ENCODE data around the gene COTL1. TPM values are rescaled to one million over a fixed set of nuclear protein-coding genes. Genes with fewer than 3 reads are reported as not detected.

The COTL1 gene
- total and polyA plus RNA-seq, 2 of the 13 experiments (the other 11 are each of a cell fraction or from before 2014, with no cell fraction given), result 8.7 to 16.9 TPM

- TF ChIP-seq EP300 (IDR thresholded peaks at IDR 0.05; ENCODE audit: low read depth in 2 of 2, low read length in 2 of 2) (no peak), EP300 (CRISPR knock-in tag; IDR thresholded peaks at IDR 0.05; ENCODE audit: borderline replicate concordance) (no peak)
Measured at GRCh38 chr16:84665843-84666242, 48.0 kb upstream of the COTL1 start (continued).

GRCh38 chr16:84665359-84665758 is 47.5 kb upstream of the COTL1 start:
- Histone ChIP-seq H4K20me1 (ENCODE audit: insufficient read depth, low read length) (no peaks in the 10 kb centered on the region), H3K36me3 (replicated peaks in 1 of 2; ENCODE audit: control insufficient read depth in 1 of 2, insufficient read depth in 2 of 2, low read length in 2 of 2) (peaks cover 8 to 35% of the 10 kb centered on the region in 2 experiments), H3K4me2 (ENCODE audit: low read depth, low read length) (no peak overlapping the region), H3K9me3 (ENCODE audit: low read length) (no peaks in the 10 kb centered on the region), H2AFZ (ENCODE audit: low read length) (no peak overlapping the region), H3K79me2 (ENCODE audit: insufficient read depth, low read length) (no peaks in the 10 kb centered on the region), H3K9ac (ENCODE audit: insufficient read depth, low read depth, low read length) (no peak overlapping the region), H3K27ac (ENCODE audit: extremely low read length, insufficient read depth, low read length) (no peak overlapping the region), H3K27me3 (ENCODE audit: control insufficient read depth in 1 of 2, insufficient read depth in 2 of 2, low read length in 2 of 2) (no peaks in the 10 kb centered on the region), H3K4me3 (replicated peaks in 1 of 3; ENCODE audit: insufficient read depth in 1 of 3, low read depth in 2 of 3, low read length in 3 of 3) (no peak overlapping the region), H3K4me1 (ENCODE audit: insufficient read depth, low read length) (no peaks in the 10 kb centered on the region)
- FAIRE-seq (no peak), DNase-seq (ENCODE audit: low spot score) (no peak), ATAC-seq (no peak)
- TF ChIP-seq FOXK2 (IDR thresholded peaks at IDR 0.05) (no peak), FOXA1 (IDR thresholded peaks at IDR 0.05) (no peak), FOXA1 (CRISPR knock-in tag; IDR thresholded peaks at IDR 0.05) (no peak), YY1 (IDR thresholded peaks at IDR 0.05; ENCODE audit: insufficient read depth, insufficient replicate concordance, low read depth, low read length) (no peak), NFATC3 (CRISPR knock-in tag; IDR thresholded peaks at IDR 0.05) (no peak), ZNF891 (CRISPR knock-in tag; IDR thresholded peaks at IDR 0.05) (no peak), ZNF567 (CRISPR knock-in tag; IDR thresholded peaks at IDR 0.05; ENCODE audit: borderline replicate concordance) (no peak), ZFX (CRISPR knock-in tag; IDR thresholded peaks at IDR 0.05; ENCODE audit: low read depth) (no peak), ZNF282 (IDR thresholded peaks at IDR 0.05; ENCODE audit: partially characterized antibody) (no peak), SMARCC2 (IDR thresholded peaks at IDR 0.05) (no peak), ZNF225 (CRISPR knock-in tag; IDR thresholded peaks at IDR 0.05) (no peak), SMAD9 (CRISPR knock-in tag; IDR thresholded peaks at IDR 0.05) (no peak), ZNF383 (CRISPR knock-in tag; IDR thresholded peaks at IDR 0.05; ENCODE audit: borderline replicate concordance) (no peak), PHB2 (IDR thresholded peaks at IDR 0.05; ENCODE audit: partially characterized antibody) (no peak), ZSCAN31 (CRISPR knock-in tag; IDR thresholded peaks at IDR 0.05; ENCODE audit: low read depth) (no peak), ZNF142 (CRISPR knock-in tag; IDR thresholded peaks at IDR 0.05) (no peak), FLYWCH1 (CRISPR knock-in tag; IDR thresholded peaks at IDR 0.05) (no peak)
- no TSS peak for BruUV-seq (replicated peaks)
- ChIA-PET CTCF (ENCODE audit: low intra/inter-chr PET ratio, low total read pairs) (no interaction called here), POLR2A (no interaction called here)
- in situ Hi-C loops (cut with HindIII; ENCODE audit: extremely low pct_ligation_motif_present, low pct_unique_long_range_greater_than_20kb), result no loop called here
- 95% methylated on average over 2 of the region's 2 CpGs for WGBS (ENCODE audit: low lambda C conversion rate)
- intact Hi-C loops (cut with micrococcal nuclease; ENCODE audit: unreplicated experiment), result no loop called here
